Measurements from ENCODE around the gene CEP63.

Gene CEP63

DNA sequence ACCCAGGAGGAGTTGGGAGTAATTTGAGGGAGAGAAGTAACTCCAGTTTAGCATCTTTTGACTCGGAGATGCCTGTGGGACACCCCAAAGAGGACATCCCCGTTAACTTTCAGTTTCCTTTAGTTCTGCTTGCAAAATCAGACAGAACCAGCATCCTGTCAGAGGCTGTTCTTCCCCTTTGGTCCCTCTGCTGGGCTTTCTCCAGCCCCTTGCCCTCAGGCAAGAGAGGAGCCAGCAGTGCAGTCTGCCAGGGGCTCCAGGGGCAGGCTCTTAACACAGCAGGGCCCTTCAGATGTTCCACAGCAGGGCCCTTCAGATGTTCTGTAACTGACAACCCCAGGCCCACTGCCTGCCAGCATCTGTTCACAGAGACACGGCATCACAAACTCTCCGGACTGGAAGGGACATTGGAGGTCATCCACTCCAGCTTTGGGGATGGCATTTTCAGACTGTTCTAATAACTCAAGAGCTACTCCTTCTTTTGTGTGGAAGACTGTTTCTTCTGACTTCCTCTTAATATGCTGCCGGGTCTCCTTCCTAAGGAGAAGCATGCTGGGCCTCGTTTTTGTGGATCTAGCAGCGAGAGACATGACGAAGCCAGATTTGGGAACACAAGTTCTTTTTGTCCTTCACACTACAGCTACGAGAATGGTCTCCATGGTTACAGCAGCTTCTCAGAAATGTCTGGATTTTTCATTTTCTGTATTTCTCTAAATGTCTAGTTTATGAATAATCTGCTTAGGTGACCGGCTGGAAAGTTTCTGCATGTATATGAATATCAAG, 113.1 kb downstream of the CEP63 start:
- no peak overlapping the region for H3K4me3 ChIP-seq (ENCODE audit: low read length)
- DNase-seq (ENCODE audit: low read depth): no peak
- TF ChIP-seq, protein P1, sequence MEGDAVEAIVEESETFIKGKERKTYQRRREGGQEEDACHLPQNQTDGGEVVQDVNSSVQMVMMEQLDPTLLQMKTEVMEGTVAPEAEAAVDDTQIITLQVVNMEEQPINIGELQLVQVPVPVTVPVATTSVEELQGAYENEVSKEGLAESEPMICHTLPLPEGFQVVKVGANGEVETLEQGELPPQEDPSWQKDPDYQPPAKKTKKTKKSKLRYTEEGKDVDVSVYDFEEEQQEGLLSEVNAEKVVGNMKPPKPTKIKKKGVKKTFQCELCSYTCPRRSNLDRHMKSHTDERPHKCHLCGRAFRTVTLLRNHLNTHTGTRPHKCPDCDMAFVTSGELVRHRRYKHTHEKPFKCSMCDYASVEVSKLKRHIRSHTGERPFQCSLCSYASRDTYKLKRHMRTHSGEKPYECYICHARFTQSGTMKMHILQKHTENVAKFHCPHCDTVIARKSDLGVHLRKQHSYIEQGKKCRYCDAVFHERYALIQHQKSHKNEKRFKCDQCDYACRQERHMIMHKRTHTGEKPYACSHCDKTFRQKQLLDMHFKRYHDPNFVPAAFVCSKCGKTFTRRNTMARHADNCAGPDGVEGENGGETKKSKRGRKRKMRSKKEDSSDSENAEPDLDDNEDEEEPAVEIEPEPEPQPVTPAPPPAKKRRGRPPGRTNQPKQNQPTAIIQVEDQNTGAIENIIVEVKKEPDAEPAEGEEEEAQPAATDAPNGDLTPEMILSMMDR (conservative IDR thresholded peaks at IDR 0.05; ENCODE audit: low read depth, low read length): no peak

DNA sequence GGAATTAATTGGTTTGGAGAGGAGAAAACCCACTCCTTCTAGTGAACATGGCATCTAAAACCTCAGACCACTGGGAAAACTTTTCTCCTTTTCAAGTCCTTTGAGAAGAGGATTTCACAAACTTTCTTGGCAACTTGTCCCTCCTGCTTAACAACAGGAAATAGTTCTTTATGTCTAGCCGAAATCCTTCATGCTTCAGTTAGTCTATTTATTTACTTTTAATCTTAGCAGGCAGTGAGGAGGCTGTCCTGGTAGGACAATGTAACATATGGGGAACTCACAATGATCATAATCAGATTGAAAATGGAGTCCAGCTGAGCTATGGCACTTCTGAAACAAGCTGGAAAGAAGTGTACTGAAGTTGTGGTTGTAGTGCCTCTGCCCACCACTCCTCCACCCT, 114.3 kb downstream of the CEP63 start:
- DNase-seq (ENCODE audit: low read depth): no peak
- no peak overlapping the region for H3K4me3 ChIP-seq (ENCODE audit: low read length)
- TF ChIP-seq, protein P1 (conservative IDR thresholded peaks at IDR 0.05; ENCODE audit: low read depth, low read length): no peak

DNA sequence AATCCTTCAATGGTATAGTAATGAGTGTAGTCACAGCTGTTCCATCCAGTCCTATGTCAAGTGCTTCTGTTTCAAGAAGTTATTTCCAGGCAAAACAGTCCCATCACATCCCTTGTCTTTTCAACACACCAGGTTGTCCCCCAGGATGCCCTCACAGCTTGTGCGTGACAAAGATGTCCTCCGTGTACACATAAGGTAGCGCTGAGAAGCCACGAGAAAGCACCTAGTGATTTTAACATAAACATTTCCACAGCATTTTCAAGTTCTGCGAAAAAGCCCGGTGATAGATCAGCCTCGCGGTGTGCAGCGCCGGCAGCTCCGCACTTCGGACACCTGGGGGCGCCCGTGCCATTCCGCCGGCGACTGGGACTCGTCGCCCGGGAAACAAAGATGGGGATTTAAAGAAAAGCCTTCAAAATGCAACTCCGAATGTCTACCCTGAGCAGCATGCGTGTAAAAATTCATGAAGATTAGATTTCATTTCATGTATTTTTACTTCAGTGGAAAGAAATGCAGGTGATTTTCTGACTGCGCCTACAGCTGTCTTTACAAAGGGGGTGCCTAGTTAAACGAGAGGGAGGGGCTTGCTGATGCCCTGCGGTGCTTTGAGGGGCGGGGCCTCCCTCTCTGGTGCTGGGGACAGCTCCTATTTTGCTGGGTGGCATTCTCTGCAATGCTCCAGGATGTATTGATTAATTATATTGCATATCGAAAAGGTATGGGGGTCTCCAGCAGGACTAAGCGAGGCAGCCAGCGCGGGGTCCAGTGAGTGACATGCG, 115.0 kb downstream of the CEP63 start:
- DNase-seq (ENCODE audit: low read depth): peak; percentile 15
- H3K4me3 ChIP-seq (ENCODE audit: low read length): peak overlapping the region; percentile 37

DNA sequence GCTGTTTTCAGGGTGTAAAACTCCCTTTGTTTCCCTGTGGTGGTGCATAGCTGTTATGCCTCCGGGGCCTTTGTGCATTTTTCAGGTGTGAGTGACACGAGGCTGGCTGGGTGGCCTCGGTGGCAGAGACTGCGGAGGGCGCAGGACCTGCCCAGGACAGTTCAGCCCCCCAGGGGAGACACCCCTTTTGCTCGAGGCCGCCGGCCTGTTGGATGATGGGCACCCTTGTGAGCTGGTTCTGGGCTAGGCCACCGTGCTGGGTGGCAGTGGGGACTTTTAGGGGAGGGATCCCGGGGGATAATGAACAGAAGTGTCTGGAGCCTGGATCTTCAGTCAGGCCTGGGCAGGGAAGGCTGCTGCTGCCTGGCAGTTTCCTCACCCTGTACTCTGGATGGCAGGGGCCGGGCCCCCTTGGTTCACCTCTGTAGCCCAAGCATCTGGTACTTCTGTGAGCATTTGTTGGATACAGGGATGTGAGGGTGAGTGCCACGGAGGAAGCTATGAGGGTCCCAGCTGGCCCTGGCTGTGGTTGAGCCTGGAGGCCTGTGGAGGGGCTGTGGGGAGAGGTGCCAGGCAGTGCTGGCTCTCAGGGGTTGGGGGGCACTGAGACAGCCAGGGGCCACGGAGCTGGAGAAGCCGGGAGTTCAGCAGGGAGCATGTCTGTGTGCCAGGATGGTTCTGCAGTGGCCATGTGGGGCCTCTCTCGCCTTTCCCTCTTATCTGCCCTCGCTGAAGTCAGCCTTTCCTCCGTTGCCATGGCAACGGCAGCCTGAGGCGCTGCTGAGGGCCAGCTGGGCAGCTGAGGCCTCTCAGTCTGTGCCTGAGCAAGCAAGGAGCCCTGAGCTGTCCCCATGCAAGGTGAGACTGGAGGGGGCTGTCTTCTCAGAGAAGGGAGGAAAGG, 115.9 kb downstream of the CEP63 start:
- TF ChIP-seq, protein P1 (conservative IDR thresholded peaks at IDR 0.05; ENCODE audit: low read depth, low read length): no peak
- DNase-seq (ENCODE audit: low read depth): peak; percentile 10
- H3K4me3 ChIP-seq (ENCODE audit: low read length): no peak overlapping the region

More for the DNA sequence above, 115.0 kb downstream of the CEP63 start:
- TF ChIP-seq, protein P1 (conservative IDR thresholded peaks at IDR 0.05; ENCODE audit: low read depth, low read length): peak; percentile 97

DNA sequence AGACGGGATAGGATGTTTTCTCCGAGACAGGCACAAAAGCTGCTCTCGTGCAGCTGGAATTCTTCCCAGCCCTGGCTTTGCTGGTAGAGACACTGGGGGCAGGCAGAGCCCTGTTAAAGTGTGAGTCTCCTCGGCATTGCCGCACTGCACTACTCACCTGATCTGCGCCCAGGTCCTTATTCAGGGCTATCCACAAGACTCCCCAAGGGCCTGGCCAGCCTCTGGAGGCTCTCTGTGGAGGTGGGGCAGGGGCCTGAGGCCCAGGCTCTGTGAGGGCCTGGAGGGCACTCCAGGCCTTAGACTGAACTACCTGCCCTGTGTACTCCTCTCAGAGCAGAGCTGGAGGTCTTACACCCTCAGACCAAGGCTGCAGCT, 116.6 kb downstream of the CEP63 start:
- no peak for DNase-seq (ENCODE audit: low read depth)

DNA sequence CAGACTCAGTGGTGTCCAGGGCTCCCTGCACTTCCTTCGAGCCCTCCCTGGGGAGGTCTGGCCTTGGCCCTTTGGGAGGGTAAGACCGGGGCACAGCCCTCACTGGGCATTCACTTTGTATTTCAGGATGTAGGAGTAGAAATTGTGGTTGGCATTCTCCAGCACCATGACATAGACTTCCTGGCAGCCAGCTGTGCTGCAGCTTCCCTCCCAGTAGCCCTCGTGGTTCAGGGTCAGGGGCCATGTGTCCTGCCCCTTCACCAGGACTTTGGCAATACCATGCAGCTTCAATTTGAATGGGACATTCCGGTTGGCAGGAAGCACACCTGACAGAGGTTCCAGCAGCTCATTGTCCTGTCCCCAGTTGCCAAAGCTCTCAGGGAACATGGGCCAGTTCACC, 117.6 kb downstream of the CEP63 start:
- H3K4me3 ChIP-seq (ENCODE audit: low read length): no peak overlapping the region
- DNase-seq (ENCODE audit: low read depth): no peak
- TF ChIP-seq, protein P1 (conservative IDR thresholded peaks at IDR 0.05; ENCODE audit: low read depth, low read length): no peak

More for the DNA sequence above, 116.6 kb downstream of the CEP63 start:
- no peak overlapping the region for H3K4me3 ChIP-seq (ENCODE audit: low read length)
- TF ChIP-seq, protein P1 (conservative IDR thresholded peaks at IDR 0.05; ENCODE audit: low read depth, low read length): no peak

Measured in retinal pigment epithelial cell (primary cell).